DLD1 (cell line): ENCODE data around the gene ADD1.
"Not testable (repeated sequence)": the region's sequence is repeated elsewhere in the genome, so short reads cannot be mapped to it uniquely, and the experiment has no call there.

Source experiments
- in situ Hi-C: cut with HindIII; loops from 2 replicates; pipeline ENCODE4 v1.10.0; 2017; ENCODE audit warnings: low sequenced_read_pairs

Gene ADD1

GRCh38 chr4:2942532-2943363 is 99.1 kb downstream of the ADD1 start:
- in situ Hi-C loops, result no loop called here

DNA sequence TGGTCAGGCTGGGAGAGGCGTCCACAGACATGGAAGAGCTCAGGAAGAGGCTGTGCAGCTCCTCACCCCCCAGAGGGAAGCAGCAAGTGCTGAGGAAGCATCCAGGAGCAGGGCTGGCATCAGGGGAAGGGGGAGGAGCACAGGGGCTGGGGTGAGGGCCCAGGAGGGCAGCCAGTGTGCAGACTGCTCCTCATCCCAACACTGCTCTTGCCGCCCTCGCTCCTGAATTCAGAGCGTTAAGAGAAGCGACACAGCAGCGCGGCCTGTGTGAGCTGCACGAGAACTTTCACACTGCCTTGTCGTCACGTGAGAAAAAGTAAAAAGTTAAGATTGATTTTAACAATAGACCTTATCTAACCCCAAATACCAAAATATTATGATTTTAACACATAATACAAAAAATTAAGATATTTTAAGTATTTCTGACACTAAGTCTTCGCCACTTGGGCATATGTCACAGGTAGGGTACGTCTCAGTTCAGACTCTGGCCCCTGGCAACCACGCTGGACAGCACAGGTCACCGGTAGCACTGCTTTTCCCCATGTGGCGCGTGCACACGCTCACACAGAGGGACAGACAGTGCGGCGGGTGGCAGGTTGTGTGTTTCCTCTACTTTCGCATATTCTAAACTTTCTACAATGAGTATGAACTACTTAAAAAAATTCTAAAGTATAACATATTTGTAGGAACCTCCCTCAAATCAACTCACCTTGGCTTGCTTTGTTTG is 99.9 kb downstream of the ADD1 start:
- in situ Hi-C loops, result no loop called here

DNA sequence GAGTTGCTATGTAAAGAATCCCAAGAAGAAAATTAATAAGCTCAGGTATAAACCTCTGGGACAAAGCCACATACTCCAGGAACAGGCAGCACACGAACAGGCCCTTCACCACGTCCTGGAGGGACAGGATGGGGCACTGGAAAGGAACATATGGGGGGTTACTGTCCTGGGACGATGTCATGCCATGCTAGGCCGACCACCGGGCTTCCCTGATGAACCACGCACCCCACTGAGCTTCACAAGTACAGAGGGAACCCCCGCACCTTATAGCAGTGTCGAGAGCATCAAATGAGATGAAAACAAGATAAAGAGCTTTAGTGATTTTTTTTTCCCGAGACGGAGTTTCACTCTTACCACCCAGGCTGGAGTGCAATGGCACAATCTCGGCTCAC is 100.4 kb downstream of the ADD1 start:
- in situ Hi-C loops, result no loop called here

DNA sequence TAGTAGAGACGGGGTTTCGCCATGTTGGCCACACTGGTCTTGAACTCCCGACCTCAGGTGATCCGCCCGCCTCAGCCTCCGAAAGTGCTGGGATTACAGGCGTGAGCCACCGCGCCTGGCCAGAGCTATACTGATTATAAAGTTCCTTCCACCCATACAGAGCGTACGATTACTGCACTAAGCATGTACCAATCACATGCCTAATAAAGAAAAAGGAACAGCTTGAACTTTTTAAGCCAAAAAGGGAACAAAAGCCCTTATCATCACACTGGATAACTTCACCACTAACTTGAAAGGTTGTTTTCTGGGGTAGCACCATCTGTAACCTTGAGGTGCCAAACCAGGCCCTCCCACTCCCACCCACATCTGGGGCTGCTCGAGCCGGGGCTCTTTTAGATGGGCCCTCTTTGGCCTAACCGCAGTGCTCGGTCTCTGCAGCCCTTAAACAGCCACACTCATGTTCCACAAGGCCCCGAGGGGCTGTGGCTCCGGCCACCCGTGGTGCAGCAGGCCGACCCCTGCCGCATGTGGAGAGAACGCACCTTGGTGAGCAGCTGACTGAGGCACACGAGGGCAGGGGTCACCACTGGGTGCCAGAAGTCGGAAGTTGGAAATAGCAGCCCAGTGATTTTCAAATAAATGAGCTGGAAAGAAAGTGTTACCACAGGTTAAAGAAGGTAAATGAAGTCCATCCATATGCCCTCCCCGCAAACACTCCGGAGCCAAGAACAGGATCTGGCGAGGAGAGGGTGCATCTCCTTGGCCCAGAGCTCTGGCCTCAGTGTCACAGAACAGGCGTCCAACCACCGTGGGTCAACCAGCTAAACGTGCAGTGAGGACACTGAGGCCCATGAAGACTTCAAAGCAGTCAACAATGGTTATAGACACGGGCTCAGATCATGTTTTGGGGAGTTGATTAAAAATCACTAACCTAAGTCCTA is 101.2 kb downstream of the ADD1 start:
- in situ Hi-C loops, result no loop called here

DNA sequence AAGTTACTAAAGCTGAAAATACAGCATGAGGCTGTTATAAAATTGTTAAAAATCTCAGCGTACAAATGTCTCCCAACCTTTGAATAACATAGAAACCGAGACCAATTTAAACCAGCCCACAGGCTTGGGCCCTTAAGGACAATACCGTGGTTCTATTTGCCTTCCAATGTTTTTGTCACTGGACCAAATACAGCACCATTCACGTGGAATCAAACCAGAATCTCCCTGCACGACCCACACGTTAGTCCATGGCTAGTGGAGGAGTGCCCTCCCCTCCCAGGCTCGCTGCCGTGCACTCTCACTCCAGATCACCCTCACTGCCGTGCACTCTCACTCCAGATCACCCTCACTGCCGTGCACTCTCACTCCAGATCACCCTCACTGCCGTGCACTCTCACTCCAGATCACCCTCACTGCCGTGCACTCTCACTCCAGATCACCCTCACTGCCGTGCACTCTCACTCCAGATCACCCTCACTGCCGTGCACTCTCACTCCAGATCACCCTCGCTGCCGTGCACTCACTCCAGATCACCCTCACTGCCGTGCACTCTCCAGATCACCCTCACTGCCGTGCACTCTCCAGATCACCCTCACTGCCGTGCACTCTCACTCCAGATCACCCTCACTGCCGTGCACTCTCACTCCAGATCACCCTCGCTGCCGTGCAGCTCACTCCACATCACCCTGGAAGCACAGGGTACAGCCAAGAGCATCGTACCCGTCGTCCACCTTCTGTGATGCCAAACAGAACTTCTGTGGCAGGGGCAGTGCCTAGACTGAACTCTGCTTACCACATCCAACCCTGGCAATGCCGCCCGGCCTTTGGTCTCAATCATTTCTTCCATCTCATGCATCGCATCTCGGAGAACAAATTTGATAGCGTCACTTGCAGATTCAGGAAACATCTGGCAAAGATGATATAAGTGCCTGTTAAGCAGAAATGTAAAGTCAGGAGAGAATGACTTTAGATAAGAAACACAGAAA is 102.3 kb downstream of the ADD1 start:
- in situ Hi-C loops, result not testable (repeated sequence)

DNA sequence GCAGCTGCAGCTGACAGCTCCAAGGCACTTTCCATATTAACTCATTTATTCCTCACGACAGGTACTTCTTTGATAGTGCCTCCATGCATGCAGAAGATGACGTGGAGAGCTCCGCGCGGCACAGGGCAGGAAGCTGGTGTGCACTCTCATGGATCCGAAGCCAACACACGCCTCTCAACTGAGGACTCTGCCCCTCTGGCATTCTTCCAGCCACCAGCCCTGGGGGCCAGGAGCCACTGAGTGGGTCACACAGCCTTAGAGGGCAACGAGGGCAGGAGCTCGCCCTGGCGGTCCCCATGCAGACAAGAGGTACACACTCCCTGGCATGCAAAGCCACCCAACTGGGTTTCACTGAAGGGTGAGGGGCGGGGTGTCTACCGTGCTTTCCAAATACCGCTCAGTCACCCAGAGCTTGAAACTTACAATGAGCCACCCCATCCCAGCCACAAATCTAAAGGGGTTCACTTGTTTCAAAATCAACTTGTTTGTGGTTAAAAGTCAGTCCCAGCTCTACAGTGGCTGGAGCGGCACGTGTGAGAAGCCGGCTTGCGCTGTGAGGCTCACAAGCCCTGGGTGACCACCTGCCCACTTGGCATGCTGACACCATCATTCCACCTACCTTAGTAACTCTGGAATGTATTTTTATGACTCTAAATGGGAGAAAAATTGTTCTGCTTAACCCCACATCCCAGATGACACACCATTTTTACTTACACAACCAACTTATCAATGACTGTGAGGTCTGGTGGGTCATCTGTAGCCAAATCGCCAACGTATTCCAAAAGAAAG is 103.4 kb downstream of the ADD1 start:
- in situ Hi-C loops, result no loop called here

GRCh38 chr4:2947926-2948325 is 104.3 kb downstream of the ADD1 start:
- in situ Hi-C loops, result no loop called here

GRCh38 chr4:2948895-2949781 is 105.5 kb downstream of the ADD1 start:
- in situ Hi-C loops, result no loop called here

GRCh38 chr4:2949782-2950125 is 106.1 kb downstream of the ADD1 start:
- in situ Hi-C loops, result no loop called here

DNA sequence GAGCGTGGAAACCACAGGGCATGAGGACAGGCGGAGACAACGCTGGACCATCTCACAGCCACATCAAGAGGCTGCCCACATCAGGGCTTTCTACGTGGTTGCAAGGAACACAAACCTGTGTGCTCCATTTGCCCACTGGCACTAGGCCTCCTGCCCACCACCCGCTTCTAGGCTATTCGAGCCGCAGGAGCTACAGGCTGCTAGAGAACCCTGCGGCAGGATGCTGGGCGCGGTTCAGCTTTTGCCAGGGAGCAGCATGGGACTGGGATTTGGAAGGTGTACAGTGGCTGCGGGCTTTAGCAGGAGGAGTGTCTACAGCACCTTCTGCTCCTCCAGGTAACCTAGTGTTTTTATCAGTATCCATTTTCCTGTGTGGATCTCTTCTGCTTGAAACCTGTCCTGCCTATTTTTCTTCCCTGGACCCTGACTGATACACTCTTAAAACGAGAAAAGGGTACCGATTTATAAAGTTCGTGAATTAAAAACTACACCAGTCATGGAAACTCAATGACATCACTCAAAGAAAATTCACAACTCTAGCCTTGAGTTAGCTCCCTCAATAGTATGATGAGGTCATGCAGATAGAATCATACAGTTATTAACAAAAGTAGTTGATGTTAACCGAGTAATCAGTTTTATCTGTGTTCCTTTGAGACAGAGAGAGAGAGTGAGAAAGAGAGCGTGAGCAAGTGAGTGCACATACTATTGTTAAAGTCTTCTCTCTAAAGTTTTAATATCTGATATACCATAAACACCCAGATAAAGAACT is 106.8 kb downstream of the ADD1 start:
- in situ Hi-C loops, result no loop called here

- in situ Hi-C loops, result no loop called here
Measured at GRCh38 chr4:2953496-2953895, 109.9 kb downstream of the ADD1 start.

DNA sequence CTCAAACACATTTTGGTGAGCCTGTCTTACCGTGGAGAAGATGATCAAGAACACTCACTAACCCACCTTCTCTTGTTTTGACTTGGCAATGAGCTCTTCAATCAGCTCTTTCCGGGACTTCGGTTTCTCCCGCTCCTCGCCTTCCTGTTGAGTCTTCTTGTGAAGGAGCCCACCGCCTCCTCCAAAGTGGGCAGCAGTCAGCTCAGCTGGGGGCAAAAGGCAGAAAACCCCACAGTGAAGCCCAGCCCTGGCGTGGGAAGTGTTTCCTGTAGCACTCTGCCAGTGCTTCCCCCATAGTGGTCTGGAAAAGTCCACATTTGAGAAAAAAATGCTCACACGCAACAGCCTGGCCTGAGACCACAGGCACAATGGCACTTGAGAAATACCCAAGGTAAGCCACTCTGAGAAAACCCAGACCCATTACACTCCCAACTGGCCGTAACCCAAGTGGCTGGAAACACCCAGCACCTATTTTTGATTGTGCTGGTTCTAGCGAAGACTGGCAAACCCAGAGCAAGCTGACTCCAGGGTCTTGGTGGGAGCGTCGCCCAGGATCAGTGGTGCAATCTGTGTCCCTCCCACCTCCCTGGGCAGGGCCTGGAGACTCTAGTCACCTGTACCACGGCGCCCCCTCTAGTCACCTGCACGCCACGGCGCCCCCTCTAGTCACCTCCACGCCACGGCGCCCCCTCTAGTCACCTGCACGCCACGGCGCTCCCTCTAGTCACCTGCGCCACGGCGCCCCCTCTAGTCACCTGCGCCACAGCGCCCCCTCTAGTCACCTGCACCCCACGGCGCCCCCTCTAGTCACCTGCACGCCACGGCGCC is 110.9 kb downstream of the ADD1 start:
- in situ Hi-C loops, result no loop called here

GRCh38 chr4:2955186-2956044 is 111.8 kb downstream of the ADD1 start:
- in situ Hi-C loops, result not testable (repeated sequence)

DNA sequence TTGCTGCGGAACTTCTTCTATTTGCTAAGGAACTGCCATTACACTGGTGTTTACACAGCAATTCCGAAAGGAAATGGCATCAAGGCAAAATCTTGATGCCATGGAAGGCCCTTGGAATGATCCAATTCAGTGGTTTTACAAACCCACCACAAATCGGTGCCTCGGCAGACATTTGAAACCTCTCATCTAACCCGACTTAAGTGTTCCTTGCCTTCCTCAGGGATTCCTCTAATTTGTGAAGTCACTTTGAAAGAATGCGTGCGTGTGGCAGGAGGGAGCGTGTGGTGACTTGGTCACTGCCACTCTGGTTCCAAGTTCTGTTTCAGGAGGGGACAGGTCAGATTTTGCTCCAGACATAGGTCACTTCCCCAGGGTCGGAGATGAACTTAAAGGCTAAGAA is 114.8 kb downstream of the ADD1 start:
- in situ Hi-C loops, result no loop called here

DNA sequence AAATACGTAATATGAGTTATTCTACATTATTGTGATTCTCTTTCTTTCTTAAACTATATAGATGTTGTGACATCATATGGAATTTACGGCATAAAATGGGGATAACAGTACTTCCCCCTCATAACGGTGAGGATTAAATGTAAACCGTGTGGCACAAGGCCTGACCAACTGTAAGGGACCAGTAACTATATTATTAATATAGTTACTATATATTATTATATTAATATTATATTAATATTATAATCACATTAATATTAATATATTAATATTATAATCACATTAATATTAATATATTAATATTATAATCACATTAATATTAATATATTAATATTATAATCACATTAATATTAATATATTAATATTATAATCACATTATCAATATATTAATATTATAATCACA is 116.8 kb downstream of the ADD1 start:
- in situ Hi-C loops, result not testable (repeated sequence)

DNA sequence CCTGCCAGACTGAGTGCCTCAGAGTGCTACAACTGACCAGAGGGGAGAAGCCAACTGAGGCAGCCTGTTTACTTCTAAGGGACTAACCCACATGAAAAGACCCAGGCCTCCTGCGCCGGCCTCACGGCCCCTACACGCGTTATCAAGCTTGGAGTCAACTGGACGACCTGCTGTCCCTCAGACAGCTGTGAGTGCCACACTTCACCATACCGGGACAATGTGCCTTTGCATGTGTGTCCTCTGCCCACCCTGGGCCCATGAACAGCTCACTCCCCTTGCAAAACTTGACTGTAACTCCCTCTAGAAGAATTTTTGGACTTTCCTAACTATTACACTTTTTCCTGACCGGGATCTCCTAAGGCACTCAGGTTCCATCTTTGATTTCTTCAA is 117.8 kb downstream of the ADD1 start:
- in situ Hi-C loops, result no loop called here
